Activated CD8-positive, alpha-beta memory T cell treated with anti-CD3 and anti-CD28 coated beads for 1 hour (primary cell): ENCODE results near the gene PACS1.

Experiments
- DNase-seq, 2 donors: peaks; one replicate each; pipeline ENCODE4 v3.0.0-alpha.2; 2020; ENCODE audit warnings: low read depth in 1 of 2; ENCODE audit errors: extremely low read depth in 1 of 2

The PACS1 gene

GRCh38 chr11:66219846-66220565 is 149.9 kb downstream of the PACS1 start:
- DNase-seq: no peak

GRCh38 chr11:66220566-66220935 is 150.5 kb downstream of the PACS1 start:
- no peak for DNase-seq

- no peak for DNase-seq
Measured at GRCh38 chr11:66221012-66221411, 150.9 kb downstream of the PACS1 start.

- no peak for DNase-seq
Measured at GRCh38 chr11:66221726-66222236, 151.7 kb downstream of the PACS1 start.

- peak; percentile 83 to 85 for DNase-seq
Measured at GRCh38 chr11:66222358-66223149, 152.5 kb downstream of the PACS1 start.

GRCh38 chr11:66224226-66224855 is 154.3 kb downstream of the PACS1 start:
- no peak for DNase-seq

GRCh38 chr11:66225066-66225465 is 155.0 kb downstream of the PACS1 start:
- no peak for DNase-seq

GRCh38 chr11:66226101-66226500 is 156.0 kb downstream of the PACS1 start:
- DNase-seq: no peak

- no peak for DNase-seq
Measured at GRCh38 chr11:66227700-66228099, 157.6 kb downstream of the PACS1 start.

GRCh38 chr11:66228521-66228920 is 158.4 kb downstream of the PACS1 start:
- DNase-seq: no peak

GRCh38 chr11:66230156-66230555 is 160.1 kb downstream of the PACS1 start:
- DNase-seq: no peak

GRCh38 chr11:66230978-66231377 is 160.9 kb downstream of the PACS1 start:
- DNase-seq: no peak

- DNase-seq: no peak
Measured at GRCh38 chr11:66231561-66231960, 161.5 kb downstream of the PACS1 start.

GRCh38 chr11:66232769-66233168 is 162.7 kb downstream of the PACS1 start:
- DNase-seq: no peak

- DNase-seq: no peak
Measured at GRCh38 chr11:66233301-66233700, 163.2 kb downstream of the PACS1 start.

GRCh38 chr11:66235141-66235540 is 165.1 kb downstream of the PACS1 start:
- no peak for DNase-seq

GRCh38 chr11:66237867-66238266 is 167.8 kb downstream of the PACS1 start:
- DNase-seq: no peak

GRCh38 chr11:66238786-66239413 is 168.8 kb downstream of the PACS1 start:
- no peak for DNase-seq

- no peak for DNase-seq
Measured at GRCh38 chr11:66239511-66239910, 169.4 kb downstream of the PACS1 start.

GRCh38 chr11:66239998-66240780 is 170.1 kb downstream of the PACS1 start:
- DNase-seq: no peak

- DNase-seq: no peak
Measured at GRCh38 chr11:66240781-66241136, 170.7 kb downstream of the PACS1 start.
